ENCODE results near the gene SNX32.

Gene SNX32

DNA sequence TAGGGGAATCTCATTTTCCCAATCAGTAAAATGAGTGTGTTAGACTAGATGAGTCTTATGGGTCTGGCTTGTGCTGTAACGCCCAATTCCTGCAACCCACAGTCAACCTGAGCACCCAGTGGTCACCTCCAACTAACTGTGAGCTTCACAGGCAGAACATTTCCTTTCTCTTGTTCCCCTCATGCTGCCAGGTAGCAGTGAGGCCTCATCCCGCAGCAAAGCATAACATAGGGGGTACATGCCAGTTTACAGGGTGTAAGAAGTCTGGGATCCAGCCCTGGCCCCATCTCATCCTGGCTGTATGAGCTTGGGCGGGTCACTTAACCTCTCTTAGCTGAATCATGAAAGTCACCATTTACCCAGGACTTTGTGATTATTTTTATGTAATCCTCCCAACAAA lies 35.1 kb downstream of the SNX32 start:
- no peak for DNase-seq (ENCODE audit: low spot score)

DNA sequence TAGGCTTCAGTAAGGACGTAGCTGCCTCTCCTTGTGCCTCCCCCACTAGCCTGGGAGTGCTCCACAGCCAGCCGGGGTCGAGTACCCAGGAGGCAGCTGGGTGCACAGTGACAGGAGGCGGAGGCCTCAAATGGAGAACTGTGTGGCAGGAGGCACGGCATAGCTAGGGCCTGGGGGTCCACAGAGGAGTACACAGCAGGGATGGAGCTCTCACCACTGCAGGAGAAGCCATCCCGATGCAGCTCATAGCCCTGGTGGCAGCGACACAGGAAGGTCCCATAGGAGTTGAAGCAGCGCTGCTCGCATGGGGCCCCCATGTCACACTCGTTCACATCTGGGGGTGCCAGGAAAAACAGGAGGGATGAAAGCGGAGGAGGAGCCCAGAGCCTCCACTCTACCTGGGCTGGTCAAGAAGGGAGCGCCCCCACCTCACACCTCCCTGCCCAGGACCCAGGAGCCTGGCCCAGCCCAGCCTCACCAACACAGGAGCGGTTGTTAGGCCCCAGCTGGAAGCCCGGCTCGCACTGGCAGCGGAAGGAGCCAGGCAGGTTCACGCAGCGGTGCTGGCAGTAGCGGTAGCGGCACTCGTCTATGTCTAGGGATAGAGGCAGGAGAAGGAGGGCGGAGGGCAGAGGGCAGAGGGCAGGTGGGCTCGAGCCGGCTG lies 36.0 kb downstream of the SNX32 start:
- no peak for DNase-seq (ENCODE audit: low spot score)

DNA sequence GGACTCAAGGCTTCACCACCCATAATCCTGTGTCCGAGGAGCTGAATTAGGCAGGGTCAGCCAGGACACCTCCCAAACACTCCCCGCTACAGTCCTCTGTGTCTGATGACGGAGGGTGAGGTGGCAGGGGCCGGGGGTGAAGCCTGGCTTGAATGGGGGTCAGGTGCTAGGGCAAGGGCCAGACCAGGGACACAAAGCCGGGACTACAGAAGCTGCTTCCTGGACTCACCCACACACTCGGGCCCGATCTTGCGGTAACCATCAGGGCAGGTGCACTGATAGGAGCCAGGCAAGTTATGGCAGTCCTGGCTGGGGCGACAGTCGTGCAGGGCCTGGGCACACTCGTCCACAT lies 36.5 kb downstream of the SNX32 start:
- DNase-seq (ENCODE audit: low spot score), result no peak

GRCh38 chr11:65870706-65871681 lies 37.2 kb downstream of the SNX32 start:
- DNase-seq (ENCODE audit: low spot score), result no peak

DNA sequence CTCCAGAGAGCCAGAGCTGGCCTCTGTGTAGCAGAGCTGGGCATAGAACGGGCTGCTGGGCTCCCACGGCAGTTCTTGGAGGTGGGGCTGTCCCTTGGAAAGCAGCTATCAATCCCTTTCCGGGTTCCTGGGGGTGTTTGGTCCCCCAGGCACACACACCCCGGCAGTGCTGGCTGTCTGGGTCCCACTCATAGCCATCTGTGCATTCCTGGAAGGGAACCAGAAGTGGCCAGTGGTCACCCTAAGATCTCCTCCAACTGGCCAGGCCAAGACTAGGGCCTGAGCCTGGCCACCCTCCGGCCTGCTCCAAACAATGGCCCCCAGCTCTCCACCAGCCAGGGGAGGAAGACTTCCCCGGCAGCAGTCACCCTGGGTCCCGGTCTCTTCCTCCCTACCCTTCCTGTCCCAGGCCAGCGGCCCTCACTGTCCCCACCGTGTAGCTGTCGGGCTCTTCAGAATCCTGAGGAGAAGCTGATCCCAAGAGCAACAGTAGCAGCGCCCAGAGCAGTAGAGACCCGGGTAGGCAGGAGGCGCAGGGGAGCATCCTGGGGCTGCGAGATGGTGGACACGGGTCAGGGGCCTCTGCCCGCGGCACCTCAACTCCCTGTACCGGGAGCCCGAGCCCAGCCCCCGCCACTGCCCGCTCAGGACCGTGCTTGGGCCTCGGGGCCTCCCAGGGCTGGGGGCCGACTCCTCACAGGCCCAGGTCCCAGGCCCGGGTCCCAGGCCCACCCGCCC lies 38.2 kb downstream of the SNX32 start:
- no peak for DNase-seq (ENCODE audit: low spot score)

DNA sequence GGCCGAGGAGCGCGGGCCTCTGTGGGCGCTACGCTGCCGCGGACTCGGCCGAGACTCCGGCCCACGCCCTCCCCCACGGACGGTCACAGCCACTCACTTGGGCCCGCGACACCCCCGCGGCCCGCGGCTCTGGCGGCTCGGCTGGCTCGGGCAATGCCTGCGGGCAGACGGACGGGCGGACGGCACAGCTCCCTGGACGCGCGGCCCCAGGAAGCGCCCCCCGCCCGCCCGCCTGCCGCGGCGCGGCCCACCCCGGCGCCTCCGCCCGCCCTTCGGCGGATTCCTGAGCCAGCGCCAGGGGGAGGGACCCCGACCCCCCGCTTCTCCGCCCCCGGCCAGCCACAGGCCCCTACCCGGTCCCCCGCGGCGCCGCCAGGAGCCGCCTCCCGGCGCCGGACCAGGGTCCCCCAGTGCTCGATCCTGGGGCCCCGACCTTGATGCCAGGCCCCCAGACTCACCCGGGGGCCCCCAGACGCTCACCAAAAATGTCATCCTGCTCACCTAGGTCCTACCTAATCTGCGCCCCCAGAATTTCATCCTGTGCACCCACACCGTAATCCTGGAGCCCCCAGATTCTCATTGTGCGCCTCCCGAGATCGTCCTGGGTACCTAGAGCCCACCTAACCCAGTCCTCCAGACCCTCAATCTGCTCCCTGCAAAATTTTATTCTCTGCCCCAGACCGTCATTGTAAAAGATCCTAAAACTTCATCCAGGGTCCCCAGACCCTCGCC lies 39.0 kb downstream of the SNX32 start, which contains the start of gene EFEMP2:
Gene EFEMP2 (minus strand): TSS at position 215 of the 732 bp plus-strand sequence. CDS start 446 bp downstream, outside the sequence.
- no peak for DNase-seq (ENCODE audit: low spot score)

GRCh38 chr11:65873318-65874156 lies 39.8 kb downstream of the SNX32 start:
- peak; percentile 95 for DNase-seq (ENCODE audit: low spot score)

DNA sequence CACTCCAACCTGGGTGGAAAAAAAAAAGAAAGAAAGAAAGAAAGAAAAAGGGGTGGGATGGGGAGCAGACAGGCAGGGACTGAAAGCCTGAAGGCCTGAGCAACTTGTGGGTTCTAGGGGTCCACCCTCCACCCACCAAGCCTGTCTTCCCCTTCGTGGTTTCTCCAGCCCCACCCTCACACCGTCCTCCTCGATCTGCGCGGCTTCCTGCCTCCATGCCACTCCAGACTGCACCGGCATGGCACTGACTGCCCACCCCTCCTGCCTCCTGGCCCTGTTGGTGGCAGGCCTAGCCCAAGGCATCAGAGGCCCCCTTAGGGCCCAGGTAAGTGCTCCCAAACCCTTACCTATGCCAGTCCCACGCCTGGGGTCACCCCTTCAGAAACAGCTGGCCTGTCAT lies 45.9 kb downstream of the SNX32 start, which contains the start of gene CTSW:
Gene CTSW (plus strand): TSS at position 221 of the 400 bp plus-strand sequence. CDS start 18 bp downstream, at position 239.
- peak; percentile 54 for DNase-seq (ENCODE audit: low spot score)

DNA sequence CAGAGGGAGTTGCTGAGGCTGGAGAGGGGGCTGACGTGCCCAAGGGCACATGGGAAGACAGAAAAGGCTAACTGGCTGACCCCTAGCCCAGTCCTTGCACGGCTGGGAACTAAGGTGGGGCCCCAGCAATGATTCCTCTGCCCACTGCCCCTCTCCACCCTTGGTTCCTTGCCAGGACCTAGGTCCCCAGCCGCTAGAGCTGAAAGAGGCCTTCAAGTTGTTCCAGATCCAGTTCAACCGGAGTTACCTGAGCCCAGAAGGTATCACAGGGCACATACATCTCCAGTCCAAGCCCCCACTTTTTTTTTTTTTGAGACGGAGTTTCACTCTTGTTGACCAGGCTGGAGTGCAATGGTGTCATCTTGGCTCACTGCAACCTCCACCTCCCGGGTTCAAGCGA lies 46.3 kb downstream of the SNX32 start:
- no peak for DNase-seq (ENCODE audit: low spot score)

DNA sequence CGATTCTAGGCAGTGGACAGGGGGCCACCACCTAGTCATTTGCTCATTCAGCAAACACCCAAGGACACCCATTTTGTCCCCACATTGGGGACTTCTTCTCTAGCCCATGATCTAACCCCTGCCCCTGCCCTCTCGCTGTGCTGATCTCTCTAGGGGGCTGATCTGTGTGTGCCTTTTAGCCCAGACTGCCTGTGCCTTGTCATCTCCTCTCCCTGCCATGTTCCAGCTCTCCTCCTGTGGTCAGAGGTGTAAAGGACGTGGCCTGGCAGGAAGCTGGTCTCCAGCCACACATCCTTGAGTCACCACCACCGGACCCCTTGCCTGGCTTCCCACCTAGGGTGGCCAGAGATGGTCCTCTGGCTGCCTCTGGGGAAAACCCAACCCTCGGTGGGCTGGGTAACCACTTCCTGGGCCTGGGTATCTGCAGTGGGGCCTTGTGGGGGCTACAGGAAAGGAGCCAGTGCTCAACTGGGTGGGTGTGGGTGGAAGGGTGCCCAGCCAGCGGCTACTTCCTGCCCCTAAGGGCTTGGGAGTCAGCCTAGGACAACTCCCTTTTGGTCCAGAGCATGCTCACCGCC lies 47.2 kb downstream of the SNX32 start:
- no peak for DNase-seq (ENCODE audit: low spot score)

DNA sequence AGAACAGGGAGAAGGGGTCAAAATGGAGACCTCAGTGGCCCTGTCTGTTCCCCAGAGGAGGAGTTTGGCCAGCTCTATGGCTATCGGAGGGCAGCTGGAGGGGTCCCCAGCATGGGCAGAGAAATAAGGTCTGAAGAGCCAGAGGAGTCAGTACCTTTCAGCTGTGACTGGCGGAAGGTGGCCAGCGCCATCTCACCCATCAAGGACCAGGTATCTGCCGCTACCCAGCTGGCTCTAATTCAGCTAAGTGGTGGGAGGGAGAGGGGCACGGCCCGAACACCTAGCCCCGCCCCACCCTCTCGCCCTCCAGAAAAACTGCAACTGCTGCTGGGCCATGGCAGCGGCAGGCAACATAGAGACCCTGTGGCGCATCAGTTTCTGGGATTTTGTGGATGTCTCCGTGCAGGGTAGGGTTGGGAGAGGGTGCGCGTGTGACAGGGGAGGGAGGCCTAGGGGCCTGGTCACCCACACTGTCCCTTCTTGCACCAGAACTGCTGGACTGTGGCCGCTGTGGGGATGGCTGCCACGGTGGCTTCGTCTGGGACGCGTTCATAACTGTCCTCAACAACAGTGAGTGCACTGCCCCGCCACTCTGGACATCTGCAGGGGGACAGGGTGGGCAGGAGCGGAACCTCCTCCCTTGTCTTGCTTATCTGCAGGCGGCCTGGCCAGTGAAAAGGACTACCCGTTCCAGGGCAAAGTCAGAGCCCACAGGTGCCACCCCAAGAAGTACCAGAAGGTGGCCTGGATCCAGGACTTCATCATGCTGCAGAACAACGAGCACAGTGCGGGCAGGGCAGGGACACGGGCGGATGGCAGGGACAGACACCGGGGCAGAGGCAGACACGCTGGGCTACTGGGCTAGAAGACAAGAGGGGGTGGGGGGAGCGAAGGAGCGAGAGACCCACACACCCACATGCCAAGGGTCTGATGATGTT lies 48.6 kb downstream of the SNX32 start:
- no peak for DNase-seq (ENCODE audit: low spot score)

GRCh38 chr11:65883058-65883761 lies 49.4 kb downstream of the SNX32 start:
- DNase-seq (ENCODE audit: low spot score), result no peak

DNA sequence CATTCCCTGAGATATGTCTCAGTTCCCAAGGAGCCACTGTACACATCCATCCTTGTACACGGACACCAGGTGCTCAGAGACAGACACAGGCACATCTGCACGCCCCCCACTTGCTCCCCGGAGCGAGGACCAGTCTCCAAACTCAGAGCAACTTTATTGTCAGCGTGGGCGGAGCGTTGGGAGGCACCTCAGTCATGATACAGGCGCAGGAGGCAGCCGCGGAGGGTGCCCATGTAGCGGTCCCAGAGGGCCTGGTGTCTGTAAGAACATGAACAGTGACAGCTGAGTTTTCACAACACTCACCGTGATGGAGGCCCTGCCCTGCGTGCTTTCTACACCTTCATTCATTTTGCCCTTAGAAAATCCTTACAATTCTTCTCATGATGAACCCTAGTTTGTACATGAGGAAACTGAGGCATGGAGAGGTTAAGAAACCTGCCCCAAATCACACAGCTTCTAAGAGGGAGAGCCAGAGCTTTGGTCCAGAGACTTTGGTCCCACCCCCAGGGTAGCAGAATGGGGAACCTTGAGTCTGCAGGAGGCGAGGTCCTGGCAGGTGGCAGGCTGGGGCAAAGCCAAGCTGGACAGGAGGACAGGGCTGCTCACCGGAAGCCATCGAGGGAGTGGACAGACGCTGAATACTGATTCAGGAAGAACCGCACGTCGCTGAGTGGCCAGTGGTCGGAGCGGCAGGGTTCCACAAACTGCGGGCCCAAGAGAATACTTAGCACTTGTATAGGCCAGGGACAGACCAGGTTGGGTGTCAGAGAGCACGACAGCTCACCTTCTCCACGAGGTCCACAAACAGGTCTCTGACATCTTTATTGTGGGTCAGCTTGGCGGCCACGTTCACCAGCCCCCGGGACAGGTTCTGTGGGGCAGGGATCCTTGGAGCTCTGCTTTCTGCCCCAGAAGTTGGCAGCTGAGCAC lies 50.3 kb downstream of the SNX32 start:
- no peak for DNase-seq (ENCODE audit: low spot score)

DNA sequence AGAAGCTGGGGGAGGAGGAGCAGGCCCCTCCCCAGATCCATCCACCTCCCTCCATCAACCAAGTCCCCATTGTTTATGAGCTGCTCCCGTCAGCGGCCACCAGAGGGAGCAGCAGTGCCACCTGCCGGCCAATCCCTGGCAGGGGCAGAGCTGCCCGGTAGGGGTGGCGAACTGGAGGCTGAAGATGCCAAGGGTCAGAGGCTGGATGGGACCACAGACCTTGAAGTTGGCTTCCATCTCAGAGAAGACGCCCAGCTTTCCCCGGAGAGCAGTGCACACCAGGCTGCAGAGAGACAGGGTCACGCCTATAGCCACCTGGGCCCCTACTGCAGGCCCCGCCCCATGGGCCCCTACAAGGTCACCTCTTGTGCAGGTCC lies 50.9 kb downstream of the SNX32 start:
- peak; percentile 86 for DNase-seq (ENCODE audit: low spot score)

- no peak for DNase-seq (ENCODE audit: low spot score)
These were observed 51.5 kb downstream of the SNX32 start for GRCh38 chr11:65885231-65885630.

DNA sequence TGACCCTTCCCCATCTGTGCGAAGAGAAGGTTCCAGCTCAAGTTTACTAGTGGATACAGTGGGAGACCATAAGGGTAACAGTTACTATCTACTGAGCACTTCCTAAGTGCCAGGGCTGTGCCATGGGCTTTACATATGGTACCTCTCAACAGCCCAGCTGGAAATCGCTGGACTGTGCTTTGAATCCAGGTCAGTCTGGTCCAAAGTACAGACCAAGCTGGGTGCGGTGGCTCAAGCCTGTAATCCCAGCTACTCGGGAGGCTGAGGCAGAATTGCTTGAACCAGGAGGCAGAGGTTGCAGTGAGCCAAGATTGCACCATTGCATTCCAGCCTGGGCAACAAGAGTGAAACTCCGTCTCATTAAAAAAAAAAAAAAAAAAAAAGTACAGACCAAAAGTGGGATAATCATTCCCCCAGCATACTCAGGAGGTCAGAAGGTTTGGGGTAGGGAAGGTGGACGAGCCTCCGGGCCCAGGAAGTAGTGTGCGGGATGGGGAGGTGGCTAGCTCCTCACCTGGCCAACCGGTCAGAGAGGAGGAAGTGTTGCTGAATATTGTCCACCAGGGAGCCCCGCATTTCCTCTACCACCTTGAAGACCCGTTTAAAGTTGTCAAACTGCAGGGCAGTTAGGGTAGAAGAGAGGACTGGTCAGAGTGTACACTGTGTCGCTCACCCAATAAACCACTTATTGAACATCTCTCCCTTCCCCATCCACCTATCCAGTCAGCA lies 52.2 kb downstream of the SNX32 start:
- DNase-seq (ENCODE audit: low spot score), result no peak
